Vagina (tissue), 2 donors: ENCODE results near the gene NEK6.

Experiments
- CTCF ChIP-seq, 3 experiments: fragments of 450-650 bp in 2 of 3; fragments of 200-600 bp in 1 of 3; sonication (generic) in 1 of 3; IDR thresholded peaks; one replicate each; pipeline ENCODE4 v1.5.1; 2017 to 2019; ENCODE audit warnings: antibody characterized with exemption in 3 of 3, mild to moderate bottlenecking in 2 of 3, moderate library complexity in 2 of 3
- POLR2A ChIP-seq, 2 donors: fragments of 450-650 bp; IDR thresholded peaks; one replicate each; pipeline ENCODE4 v1.6.1; 2017; ENCODE audit warnings: antibody characterized with exemption in 2 of 2, mild to moderate bottlenecking in 2 of 2, moderate library complexity in 2 of 2
- POLR2AphosphoS5 ChIP-seq, 2 donors: sonication (generic); formaldehyde crosslinking; IDR thresholded peaks; one replicate each; pipeline ENCODE4 v1.9.0; 2017; ENCODE audit warnings: antibody characterized with exemption in 2 of 2, mild to moderate bottlenecking in 2 of 2, low read depth in 1 of 2; ENCODE audit not compliant: insufficient read depth in 1 of 2

DNA sequence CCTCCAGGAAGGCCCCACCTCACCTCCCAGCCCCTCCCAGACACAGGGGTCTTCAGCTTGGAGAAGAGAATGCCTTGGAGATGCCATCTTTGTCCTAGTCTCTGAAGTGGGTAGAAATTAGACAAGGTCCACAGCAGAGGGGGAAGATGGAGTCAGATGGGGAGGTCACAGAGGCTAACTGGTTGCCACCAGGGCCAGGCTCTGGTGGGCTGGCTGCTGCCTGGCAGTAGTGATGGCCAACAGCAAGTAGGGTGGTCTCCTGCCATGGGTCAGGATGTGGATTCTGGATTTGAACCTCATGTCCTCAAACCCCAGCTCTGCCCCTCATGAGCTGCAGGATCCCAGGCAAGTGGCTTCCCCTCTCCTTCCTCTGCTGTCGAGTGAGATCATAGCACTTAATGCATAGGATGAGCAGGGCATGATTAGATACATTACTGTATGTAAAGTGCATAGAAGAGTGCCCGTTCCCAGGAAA lies 38.7 kb upstream of the NEK6 start:
- no peak for TF ChIP-seq CTCF (IDR thresholded peaks at IDR 0.05)
- no peak for TF ChIP-seq POLR2A (IDR thresholded peaks at IDR 0.05)
- TF ChIP-seq POLR2AphosphoS5 (IDR thresholded peaks at IDR 0.05; ENCODE audit: insufficient read depth in 1 of 2, low read depth in 1 of 2), result no peak
